Measurements from ENCODE around the gene STK11IP.
"Not testable (repeated sequence)": the region's sequence is repeated elsewhere in the genome, so short reads cannot be mapped to it uniquely, and the experiment has no call there.

STK11IP gene

DNA sequence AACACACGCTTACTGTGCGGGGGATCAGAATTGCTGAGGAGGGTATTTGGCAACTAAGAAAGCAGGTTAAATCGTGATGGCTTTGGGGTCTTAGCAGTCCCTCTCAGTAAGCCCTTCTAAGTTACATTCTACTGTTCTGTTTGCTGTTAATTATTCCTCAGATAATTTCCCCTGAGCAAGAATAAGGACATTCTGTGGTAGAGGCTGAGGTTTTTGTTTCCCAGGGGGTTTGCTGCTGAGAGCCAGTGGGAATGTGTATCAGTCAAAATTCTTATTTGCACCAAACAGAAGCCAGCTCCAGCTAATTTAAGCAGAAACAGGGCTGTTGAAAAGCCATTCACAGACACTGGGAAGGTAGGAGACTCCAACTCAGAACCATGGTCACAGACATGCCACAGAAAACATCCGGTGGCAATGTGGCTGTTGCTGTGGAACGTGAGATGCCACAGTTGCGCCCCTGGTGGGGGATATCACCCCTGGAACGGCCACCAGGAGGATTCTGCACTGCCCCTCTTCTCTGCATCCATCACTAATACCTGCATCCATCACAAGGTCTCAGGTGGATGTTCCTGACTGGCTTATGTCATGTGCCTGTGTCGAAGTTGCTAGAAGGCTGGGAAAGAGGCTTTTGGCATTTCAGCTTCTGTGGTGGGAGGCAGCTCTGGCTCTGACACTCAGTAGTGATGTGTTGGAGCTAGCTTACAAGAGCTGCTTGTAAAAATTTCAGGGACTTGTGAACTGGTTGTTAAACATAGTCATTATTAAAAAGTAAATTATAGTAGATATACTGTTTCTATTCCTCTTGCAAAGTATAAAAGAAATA, 53.0 kb downstream of the STK11IP start:
- no peak for DNase-seq (ENCODE audit: low spot score)

DNA sequence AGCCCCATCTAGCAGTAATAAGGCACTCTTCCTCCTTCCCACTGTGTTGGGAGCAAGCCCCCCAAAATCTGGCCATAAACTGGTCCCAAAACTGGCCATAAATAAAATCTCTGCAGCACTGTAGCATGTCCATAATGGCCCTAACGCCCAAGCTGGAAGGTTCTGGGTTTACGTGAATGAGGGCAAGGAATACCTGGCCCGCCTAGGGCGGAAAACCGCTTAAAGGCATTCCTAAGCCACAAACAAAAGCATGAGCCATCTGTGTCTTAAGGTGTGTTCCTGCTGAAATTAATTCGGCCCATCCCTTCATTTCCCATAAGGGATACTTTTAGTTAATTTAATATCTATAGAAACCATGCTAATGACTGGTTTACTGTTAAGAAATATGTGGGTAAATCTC, 54.0 kb downstream of the STK11IP start:
- DNase-seq (ENCODE audit: low spot score), result not testable (repeated sequence)

DNA sequence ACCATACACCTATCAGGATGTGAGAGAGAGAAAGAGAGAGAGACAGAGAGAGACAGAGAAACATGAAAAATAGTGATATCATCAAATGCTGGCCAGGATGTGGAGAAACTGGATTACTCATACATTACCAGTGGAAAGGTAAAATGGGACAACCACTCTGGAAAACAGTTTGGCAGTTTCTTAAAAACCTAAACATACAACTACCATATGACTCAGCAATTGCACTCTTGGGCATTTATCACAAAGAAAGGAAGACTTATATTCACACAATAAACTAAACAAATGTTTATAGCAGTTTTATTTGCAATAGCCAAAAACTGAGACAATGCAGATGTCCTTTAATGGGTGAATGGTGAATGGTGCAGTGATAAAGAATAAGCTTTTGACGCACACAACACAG, 58.9 kb downstream of the STK11IP start:
- no peak for DNase-seq (ENCODE audit: low spot score)

DNA sequence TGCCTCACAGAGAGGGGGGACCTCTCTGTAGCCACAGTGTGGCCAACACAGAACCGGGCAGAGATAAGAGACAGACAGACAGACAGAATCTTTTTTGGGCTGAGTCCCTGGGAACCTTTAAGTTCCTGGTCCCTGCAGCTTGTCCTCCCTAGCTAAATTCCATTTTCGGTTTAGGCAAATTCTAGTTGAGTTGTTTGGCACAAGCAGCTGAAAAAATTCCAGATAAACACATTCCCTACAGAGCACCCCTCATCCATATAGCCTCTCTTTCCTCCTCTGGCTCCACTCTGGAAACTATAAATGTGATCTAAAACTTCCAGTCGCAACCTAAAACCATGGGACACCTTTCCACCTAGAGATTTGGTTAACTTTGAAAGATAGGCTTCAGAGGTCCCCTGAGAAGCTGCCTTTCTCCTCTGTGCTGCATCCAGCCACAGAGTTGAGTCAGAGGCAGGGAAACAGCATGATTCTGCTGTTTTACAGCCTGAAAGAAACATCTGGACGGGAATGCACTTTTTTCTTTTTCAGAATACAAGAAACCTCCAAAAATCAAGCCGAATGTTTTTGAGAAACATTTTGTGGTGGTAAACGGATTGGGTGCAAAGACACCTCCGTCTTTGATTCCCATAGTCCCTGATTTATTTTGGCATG, 60.7 kb downstream of the STK11IP start:
- no peak for DNase-seq (ENCODE audit: low spot score)

DNA sequence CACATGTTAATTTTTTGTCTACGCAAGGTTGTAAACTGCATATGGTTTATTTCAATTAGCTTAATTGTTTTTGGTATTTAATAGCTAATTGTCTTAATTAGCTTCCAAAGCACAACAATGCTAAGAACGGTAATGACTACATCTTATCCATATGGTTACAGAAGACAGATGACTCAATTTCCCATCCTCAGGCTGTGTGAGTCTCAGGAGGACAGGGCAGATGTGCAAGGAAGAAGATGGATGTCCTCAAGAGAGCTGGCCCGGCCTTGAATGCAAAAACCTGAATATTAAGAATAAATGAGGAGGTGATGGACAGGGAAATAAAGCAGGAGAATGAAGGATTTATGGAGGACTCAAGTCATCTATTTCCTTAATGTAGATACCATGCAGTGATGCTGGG, 61.2 kb downstream of the STK11IP start:
- no peak for DNase-seq (ENCODE audit: low spot score)

DNA sequence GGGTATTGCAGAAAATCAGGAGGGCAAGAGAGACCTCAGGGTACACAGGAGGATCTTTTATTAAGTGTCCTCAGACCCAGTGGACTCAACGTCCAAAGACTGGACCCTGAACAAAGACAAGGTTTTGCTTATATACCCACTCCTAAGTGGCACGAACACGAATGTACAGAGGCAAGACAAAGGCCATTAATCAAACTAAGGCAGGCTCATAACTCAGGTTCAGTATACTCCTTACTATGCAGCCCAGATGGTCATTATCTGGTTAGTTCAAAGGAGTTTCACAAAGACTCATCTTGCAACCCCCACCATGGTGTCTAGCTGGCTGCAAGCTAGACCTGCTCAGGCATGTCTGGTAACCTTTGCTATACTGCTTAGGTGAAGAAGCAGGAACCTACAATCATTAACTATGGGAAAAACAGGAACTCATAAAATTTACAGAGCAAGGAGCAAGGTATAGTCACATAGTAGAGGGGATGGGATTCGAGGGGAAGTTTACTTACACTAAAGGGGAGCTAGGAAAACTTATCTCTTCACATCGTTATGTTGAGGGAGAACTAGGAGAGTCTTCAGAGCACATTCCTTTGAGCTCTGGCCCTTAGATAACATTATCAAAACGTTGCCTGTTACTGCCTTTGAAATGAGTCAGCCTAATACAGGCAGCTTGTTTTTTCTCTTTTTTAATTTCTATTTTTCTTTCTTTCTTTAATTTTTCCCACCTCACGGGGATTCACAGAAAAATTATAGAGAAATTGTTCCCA, 63.7 kb downstream of the STK11IP start:
- DNase-seq (ENCODE audit: low spot score), result no peak

DNA sequence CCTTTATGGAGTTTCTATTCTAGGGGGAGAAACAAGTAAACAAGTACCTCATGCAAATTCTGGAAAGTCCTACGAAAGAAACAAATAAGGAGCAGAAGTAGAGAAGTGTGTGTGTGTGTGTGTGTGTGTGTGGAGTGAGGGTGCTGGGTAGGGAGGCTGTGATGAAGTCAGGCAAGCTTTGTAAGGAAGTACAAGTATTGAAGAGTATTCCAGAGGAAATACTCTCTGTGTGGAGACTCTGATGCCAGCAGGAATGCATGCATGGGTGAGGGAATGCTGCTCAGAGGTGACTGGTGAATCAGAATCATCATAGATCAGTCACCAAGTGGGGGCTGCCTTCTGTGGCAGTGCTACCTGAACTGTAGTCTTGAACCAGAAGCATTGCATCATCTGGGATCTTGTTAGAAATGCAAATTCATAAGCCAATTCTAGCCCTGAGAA, 64.3 kb downstream of the STK11IP start:
- DNase-seq (ENCODE audit: low spot score), result no peak

DNA sequence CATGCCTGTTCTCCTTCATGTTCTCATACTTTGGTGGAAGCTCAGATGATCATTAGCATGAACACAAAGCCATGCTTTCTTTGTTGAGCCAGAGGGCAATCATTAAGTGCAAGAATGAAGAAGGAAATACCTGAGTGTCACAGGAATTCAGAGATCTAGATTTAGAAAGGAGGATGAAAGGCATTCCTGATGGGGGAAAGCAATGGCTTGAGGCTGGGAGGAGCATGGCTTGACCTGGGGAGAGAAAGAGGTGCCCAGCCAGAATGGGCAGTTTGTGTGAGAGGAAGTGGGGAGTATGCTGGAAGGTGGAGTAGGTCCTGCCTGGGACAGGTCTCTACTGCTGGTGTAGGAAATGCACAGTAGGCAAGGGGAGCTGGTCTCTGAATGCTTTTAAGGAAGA, 64.9 kb downstream of the STK11IP start:
- DNase-seq (ENCODE audit: low spot score), result no peak

DNA sequence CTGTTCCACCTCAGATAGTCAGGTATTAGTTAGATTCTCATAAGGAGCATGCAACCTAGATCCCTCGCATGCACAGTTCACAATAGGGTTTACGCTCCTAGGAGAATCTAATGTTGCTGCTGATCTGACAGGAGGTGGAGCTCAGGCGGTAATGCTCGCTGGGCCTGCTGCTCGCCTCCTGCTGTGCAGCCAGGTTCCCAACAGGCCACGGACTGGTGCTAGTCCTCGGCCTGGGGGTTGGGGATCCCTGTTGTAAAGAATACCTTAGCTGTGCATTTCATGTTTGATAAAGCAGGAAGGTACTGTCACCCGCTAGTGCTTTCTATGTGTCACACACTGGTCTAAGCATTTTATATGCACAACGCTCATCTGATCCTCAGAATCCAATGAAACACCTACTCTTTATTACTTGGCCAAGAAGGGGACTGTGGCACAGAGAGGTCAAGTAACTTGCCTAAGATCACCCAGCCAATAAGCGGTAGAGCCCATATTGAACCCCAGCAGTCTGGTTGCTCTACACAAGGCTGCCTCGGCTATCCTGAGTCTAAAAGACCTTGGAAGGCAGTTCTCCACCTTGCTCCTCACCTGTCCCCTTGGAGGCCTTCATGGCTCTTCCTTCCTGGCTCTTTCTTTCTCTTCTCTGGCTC, 65.6 kb downstream of the STK11IP start:
- DNase-seq (ENCODE audit: low spot score), result no peak

DNA sequence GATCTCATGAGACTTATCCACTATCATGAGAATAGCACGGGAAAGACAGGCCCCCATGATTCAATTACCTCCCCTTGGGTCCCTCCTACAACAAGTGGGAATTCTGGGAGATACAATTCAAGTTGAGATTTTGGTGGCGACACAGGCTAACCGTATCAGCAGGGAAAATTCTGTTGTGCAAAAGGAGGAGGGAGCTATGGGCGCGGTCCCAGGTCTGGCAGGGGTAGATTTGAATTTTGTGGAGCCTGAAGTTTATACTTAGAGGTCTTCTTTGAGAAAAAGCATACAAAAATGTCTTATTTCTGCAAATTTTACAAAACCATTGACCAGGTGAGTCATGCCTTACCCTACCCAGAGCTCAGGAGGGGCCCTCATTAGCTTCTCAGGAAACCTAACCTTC, 66.4 kb downstream of the STK11IP start:
- no peak for DNase-seq (ENCODE audit: low spot score)

DNA sequence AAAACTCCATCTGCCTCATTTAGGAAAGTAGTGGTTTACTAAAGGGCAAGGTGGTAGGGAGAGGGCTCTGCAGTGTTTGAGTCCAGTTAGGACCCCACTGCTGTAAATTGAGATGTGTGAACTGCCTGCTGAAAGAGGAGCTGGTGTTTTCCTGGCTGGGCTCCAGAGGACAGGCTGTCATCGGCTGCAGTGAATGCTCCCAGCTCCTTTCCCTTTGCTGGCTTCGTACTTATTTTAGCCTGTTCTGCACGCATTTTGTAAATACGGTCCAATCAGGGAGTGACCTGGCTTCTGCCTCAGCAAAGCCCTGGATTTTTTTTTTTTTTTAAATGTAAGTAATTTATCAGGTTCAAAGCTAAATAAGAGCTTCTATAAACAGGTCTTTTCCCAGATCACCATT, 67.3 kb downstream of the STK11IP start:
- no peak for DNase-seq (ENCODE audit: low spot score)

DNA sequence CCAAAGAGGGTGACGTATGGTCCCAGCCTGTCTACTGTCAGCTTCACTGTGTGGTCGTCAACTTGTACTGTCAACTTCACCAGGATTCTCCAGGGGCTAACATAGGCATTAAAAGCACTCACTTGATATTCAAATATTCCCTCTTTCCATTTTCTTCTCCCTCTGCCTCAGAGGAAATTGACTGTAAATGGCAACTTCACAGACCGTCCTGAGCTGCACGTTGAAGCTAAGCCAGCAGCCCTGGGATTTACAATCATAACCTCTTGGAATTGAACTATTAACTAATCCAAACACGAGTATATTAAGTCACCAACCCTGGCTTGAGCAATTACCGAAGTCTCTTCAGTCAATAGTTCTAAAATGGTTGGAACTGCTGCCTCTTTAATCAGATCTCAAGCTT, 68.3 kb downstream of the STK11IP start:
- DNase-seq (ENCODE audit: low spot score), result no peak
